ENCODE measurements around the gene OBSCN.

The OBSCN gene

DNA sequence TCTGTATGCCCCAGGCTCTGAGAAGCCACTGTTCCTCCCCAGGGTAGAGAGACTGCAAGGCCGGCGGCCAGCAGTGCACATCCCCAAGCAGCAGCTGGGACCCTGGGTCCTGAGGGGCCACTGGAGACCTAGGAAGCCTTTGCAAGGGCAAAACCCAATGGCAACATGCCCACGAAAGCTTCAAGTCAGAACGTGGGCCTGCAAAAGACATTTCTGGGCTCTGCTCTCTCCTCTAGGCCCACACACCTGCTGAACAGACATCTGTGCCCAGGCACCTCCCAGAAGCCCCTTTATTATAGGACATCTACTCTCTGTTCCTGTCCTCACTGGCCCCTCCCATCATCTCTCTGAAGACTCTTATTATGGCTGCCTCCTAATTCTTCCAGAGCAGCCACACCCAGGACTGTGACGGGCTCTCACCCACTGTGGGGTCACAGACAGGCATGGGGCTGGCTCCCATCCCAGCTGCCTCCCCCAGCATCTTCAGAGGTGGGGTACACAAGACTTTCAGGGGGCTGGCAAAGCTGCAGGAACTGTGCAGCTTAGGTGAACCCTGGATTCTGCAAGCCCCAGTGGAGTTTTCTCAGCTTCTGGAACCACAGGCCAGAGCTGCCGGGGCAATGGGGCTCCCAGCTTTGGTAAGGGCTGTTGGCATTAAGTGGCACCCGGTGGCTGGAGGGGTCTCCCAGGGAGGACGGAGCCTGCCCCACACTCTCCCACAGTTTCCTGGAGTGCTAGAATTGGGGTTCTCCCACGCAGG lies 186.1 kb downstream of the OBSCN start:
- in situ Hi-C loops (cut with HindIII; ENCODE audit: low sequenced_read_pairs) = no loop called here

DNA sequence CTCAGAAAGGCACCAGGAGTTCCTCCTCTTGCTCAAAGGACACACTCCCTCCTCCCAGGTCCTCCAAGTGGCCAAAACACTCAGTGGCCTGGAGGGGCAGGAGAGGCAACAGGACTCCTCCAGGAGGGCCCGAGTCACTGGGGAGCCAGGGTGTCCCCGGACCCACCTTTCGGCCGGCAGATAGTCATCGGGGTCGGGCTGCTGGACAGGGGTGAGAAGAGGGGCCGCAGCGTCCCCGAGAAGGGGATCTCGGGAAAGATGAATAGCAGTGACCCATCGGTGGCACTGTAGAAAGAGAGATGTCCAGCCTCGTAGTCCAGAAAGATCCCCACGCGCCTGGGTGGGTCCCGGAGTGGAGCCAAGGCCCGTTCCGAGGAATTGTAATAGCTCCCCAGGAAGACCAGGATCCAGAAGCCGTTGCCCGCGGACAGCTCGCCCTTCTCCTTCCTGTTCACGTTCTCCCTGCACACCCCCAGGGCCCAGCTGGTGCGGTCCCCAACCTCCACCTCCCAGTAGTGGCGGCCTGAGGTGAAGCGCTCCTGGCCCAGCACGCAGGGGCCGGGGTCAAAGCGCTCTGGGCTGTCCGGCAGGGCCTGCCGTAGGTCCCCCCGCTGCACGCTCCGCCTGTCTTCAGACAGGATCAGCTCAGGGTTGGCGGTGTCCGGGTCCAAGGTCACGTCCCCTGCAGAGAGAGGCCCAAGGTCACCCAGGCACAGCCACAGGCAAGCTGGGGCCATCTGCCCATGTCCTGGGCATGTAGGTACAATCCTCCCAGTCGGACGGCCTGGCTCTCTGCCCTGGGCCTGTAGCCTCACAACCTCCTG lies 186.9 kb downstream of the OBSCN start:
- in situ Hi-C loops (cut with HindIII; ENCODE audit: low sequenced_read_pairs) = no loop called here

DNA sequence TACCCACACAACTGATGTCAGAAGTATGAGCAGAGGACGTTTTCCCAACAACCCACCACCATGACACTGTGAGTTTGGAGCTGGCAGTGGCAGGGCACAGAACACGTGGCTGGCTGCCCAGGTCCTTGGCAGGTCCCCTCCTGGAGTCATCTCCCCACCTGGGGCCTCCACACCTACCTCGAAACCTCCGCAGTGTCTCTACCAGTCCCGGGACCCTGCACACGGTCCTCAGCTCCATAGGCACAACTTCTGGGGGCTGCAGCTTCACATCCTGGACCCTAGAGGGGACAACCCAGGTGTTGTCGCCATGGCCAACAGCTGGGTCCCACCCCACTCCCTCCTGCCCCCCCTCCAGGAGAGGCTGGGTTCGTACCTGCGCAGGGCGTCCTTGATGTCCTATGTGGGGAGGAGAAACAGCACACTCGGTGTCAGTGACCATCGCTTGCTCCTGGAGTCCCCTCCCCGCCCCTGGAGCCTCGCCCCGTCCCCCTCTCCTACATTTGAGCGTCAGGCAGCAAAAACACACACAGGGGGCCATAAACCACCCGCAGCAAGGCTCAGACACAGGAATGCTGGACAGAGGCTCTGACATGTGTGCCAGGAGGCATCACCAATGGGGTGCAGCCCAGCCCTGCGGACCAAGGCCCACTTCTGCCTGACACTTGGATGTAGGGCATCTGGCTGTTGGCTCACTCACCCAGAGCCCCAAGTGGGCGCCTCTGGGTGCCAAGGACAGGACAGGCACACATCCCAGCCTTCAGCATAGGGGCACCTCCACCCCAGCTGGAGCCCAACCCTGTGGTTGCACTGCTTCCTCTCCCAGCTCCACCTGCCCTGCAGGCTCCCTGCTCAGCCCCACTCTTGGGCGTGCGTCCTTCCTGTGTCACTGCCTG lies 189.2 kb downstream of the OBSCN start:
- in situ Hi-C loops (cut with HindIII; ENCODE audit: low sequenced_read_pairs) = no loop called here

GRCh38 chr1:228397966-228398365 lies 190.1 kb downstream of the OBSCN start:
- in situ Hi-C loops (cut with HindIII; ENCODE audit: low sequenced_read_pairs) = no loop called here

GRCh38 chr1:228398741-228399461 lies 191.1 kb downstream of the OBSCN start:
- in situ Hi-C loops (cut with HindIII; ENCODE audit: low sequenced_read_pairs) = no loop called here

DNA sequence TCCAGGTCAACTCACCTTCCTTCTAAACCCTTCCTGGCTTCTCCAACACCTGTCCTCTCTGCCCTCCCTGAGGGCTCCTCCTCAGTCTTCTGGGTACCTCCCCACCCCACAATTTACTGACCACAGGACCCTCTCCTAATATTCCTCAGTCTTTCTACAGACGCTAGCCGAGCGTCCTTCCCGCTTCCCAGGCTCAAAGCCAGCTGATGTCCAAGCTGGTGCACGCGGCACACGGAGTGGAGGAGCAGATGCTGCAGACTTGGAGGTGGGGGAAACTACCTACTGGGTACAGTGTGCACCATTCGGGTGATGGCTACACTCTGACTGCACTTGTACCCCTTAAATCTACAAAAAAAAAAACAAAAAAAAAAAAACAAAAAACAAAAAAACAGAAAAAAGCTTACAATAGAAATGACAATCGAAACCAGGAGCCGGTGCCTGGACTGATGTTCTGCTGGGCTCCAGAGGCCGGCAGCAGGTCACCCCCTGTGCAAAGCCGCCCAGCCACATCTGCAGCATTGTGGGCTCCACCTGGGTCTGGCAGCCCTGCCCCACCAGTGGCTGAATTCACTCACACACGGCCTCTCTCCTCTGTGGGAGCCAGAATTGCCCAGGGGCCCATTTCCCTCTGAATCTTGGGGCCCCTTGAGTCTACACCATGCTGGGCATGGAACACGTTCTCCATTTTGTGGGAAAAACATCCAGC lies 191.8 kb downstream of the OBSCN start:
- in situ Hi-C loops (cut with HindIII; ENCODE audit: low sequenced_read_pairs) = no loop called here

DNA sequence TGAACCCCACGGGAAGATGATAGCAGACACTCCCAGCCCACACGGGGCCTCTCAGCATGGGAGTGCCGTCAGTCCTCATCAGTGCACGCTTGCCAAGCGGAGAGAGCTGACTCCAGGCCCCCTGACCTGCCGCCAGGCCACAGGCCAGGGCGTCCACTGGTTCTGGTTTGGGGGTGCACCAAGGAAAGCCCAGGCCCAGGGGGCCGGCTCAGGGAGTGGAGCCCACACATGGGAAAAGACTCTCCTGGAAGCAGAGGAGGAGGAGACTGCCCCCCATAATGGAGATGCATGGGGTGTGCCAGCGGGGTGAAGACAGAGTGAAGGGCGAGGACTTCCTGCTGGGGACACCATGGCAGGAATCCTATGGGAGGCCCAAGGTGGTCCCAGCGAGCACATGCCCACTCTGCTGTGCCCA lies 192.4 kb downstream of the OBSCN start:
- in situ Hi-C loops (cut with HindIII; ENCODE audit: low sequenced_read_pairs) = no loop called here

DNA sequence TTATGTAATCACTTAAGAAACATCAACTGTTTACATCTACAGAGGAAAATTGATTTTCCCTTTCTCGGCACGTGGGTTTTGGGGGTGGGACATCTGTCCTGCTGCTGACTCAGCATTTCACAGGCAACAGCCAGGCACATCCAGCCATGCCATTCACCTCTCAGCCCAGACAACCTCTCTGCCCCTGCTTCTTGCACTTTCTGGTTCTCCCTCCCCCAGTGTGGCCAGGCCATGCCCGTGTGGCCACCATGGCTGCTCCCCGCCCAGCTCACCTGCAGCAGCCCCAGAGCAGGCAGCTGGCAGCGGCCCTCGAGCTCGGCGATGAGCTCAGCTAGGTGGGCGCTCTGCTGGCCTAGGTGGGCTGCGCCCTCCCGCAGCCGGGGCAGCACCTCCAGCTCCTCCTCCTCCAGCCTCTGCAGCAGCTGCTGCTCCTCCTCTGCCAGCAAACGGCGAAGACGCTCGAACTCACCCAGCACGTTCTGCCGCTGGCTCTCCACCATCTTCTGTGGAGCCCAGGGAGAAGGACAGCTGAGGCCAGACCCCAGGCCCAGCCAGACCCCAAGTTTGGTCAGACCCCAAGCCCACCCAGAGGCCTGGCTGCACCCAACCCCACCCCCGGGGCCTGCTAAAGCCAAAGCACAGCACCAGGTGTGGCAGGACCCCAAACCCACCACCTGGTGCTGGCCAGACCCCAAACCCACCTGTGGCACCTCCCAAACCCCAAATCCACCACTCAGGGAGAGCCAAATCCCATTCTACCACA lies 193.0 kb downstream of the OBSCN start:
- in situ Hi-C loops (cut with HindIII; ENCODE audit: low sequenced_read_pairs) = no loop called here

DNA sequence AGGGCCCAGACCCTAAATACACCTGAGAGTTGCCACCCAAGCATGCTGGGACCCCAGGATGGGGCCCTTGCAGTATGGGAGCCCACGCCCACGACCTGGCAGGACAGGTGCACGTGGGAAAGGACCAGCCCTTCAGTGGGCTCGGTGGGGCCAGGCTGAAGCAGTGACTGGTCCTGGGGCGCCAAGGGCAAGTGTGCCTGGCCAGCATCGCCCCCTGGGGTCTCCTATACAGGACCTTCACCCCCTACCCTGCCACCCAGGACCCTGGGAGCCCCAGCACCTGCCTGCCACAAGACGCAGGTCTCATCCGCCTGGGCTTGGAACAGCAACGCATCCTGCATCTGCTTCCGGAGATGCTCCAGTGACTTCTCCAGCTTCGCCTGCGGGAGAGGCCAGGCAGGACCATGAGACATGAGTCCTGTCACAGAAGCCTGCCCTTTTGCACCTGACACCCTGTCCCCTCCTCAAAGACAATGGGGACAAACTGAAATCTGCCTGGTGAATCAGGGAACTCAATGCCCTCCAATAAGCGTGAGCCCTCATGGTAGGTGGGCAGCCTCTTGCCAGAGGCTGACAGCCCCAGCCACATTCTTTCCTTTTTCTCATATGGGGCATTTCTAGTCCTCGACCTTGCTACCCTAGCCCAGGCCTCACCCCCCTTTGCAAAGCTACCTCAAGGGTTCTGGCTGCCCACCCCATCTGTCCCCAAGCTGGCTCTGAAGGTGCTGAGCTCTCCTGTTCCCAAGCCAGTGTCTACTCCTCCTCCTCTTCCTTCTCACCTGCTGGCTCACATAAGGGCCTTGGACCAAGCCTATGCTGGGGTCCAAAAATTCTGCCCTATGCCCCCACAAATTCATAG lies 194.2 kb downstream of the OBSCN start:
- in situ Hi-C loops (cut with HindIII; ENCODE audit: low sequenced_read_pairs) = no loop called here

GRCh38 chr1:228402641-228403025 lies 194.8 kb downstream of the OBSCN start:
- in situ Hi-C loops (cut with HindIII; ENCODE audit: low sequenced_read_pairs) = no loop called here

GRCh38 chr1:228403231-228403631 lies 195.4 kb downstream of the OBSCN start:
- in situ Hi-C loops (cut with HindIII; ENCODE audit: low sequenced_read_pairs) = no loop called here

GRCh38 chr1:228404107-228404720 lies 196.4 kb downstream of the OBSCN start:
- in situ Hi-C loops (cut with HindIII; ENCODE audit: low sequenced_read_pairs) = no loop called here

DNA sequence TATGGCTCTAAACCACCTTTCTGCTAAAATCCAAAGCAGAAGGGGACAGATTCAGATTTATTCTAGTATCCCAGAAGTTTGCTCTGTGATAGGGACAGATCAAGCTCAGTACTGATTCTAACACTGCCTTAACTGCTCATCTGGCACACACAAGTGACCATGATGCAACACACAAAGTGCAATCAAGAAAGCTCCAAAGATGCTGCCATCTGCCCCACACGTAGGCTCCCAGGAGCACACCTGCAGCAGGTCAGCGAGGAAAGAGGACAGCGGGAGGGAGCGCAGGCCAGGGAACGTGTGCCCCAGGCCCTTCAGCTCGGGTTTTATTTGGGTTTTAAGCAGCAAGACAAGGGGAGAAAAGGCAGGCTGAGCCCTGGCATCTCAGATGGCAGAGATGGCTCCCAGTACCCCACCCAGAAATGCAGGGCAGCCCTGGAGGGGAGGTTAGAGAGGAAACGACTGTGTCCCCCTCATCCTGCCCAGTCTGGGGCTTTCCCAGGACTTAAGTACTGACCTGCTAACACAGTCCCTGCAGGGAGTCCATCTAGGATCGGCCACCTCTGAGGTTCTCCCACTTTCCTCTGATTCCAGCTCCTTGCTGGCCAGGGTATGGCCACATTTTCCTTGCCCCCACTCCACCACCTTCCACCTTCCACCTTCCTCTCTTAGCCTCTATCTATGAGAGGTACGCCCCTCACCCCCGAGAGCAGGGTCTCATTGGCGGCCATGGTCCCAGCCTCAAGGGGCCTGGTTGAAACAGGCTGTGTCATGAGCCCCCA lies 197.5 kb downstream of the OBSCN start:
- in situ Hi-C loops (cut with HindIII; ENCODE audit: low sequenced_read_pairs) = no loop called here

- in situ Hi-C loops (cut with HindIII; ENCODE audit: low sequenced_read_pairs) = no loop called here
These were observed 198.1 kb downstream of the OBSCN start for GRCh38 chr1:228405979-228406228.

- in situ Hi-C loops (cut with HindIII; ENCODE audit: low sequenced_read_pairs) = no loop called here
These were observed 199.5 kb downstream of the OBSCN start for GRCh38 chr1:228407106-228408040.

Measured in DLD1 (cell line).